ENCODE measurements around the gene PSMB8.
A peak's percentile ranks its signal among the peaks of the same experiment; 100 is the strongest.

The PSMB8 gene

DNA sequence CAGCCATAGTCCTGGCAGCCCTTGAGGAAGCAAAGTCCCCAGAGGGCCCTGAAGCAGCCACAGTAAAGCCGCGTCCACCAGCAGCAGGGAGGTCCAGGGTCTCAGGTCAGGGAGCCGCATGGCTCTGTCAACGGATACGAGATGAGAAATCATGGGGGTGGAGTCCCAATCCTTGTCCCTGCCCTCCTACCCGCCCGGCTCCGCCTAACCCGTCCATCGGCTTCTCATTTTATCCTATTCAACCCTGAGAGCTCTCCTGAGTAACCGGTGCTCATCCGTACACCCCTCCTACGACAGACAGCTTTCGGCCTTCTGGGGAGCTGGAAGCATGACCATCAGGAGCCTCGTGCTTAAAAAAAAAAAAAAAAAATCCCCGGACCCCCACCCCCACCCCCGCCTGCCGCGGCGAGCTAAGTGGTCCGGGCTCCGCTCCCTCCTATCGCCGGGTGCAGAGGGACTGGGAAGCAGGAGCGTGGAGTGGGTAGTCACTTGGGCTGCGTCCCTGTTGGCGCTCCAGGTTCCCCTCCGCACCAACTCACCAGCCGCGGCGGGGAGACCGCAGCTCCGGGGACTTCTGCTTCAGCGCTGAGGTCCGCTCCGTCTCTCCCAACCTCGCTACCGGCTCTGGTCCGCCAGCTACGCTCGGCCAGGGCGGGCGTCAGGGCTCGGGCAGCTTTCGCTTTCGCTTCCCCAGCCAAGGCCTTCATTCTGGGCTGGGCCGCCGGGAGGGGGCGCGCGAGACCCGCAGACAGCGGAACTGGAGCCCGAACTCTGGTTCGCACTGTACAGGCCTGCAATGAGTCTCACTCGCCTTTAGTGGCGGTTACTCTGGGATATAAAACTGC lies 5.5 kb downstream of the PSMB8 start, which contains the start of gene TAP2:
Gene TAP2 (minus strand): TSS at position 626 of the 845 bp plus-strand sequence. CDS start 506 bp downstream, at position 120.
- TF ChIP-seq, protein P1, sequence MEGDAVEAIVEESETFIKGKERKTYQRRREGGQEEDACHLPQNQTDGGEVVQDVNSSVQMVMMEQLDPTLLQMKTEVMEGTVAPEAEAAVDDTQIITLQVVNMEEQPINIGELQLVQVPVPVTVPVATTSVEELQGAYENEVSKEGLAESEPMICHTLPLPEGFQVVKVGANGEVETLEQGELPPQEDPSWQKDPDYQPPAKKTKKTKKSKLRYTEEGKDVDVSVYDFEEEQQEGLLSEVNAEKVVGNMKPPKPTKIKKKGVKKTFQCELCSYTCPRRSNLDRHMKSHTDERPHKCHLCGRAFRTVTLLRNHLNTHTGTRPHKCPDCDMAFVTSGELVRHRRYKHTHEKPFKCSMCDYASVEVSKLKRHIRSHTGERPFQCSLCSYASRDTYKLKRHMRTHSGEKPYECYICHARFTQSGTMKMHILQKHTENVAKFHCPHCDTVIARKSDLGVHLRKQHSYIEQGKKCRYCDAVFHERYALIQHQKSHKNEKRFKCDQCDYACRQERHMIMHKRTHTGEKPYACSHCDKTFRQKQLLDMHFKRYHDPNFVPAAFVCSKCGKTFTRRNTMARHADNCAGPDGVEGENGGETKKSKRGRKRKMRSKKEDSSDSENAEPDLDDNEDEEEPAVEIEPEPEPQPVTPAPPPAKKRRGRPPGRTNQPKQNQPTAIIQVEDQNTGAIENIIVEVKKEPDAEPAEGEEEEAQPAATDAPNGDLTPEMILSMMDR (IDR thresholded peaks at IDR 0.05; ENCODE audit: insufficient read depth, low read depth, low read length, missing control alignments) = peak; percentile 92
- peak within 1 kb of the TSS; percentile 62 for H3K4me3 ChIP-seq (ENCODE audit: low read depth, low read length)

GRCh38 chr6:32837651-32838113 lies 6.2 kb downstream of the PSMB8 start:
- TF ChIP-seq, protein P1 (IDR thresholded peaks at IDR 0.05; ENCODE audit: insufficient read depth, low read depth, low read length, missing control alignments) = no peak
- H3K4me3 ChIP-seq (ENCODE audit: low read depth, low read length) = peak overlapping the region; percentile 62
- DNase-seq (ENCODE audit: low read depth) = no peak

More for the DNA sequence above, 5.5 kb downstream of the PSMB8 start, which contains the start of gene TAP2:
- peak; percentile 97 for DNase-seq (ENCODE audit: low read depth)

- H3K4me3 ChIP-seq (ENCODE audit: low read depth, low read length) = peak overlapping the region; percentile 62
- no peak for DNase-seq (ENCODE audit: low read depth)
- TF ChIP-seq, protein P1 (IDR thresholded peaks at IDR 0.05; ENCODE audit: insufficient read depth, low read depth, low read length, missing control alignments) = no peak
Observed at GRCh38 chr6:32836873-32837272, 7.0 kb downstream of the PSMB8 start.

GRCh38 chr6:32835167-32835893 lies 8.5 kb downstream of the PSMB8 start:
- H3K4me3 ChIP-seq (ENCODE audit: low read depth, low read length) = no peak overlapping the region
- DNase-seq (ENCODE audit: low read depth) = no peak
- TF ChIP-seq, protein P1 (IDR thresholded peaks at IDR 0.05; ENCODE audit: insufficient read depth, low read depth, low read length, missing control alignments) = no peak

DNA sequence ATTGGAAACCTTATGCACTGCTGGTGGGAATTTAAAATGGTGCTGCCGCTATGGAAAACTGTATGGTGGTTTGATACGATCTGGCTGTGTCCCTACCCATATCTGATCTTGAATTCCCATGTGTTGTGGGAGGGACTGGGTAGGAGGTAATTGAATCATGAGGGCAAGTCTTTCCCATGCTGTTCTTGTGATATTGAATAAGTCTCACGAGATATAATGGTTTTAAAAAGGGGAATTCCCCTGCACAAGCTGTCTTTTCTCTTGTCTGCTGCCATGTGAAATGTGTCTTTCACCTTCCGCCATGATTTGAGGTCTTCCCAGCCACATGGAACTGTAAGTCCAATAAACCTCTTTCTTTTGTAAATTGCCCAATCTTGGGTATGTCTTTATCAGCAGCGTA lies 10.2 kb downstream of the PSMB8 start:
- TF ChIP-seq, protein P1 (IDR thresholded peaks at IDR 0.05; ENCODE audit: insufficient read depth, low read depth, low read length, missing control alignments) = no peak
- no peak for DNase-seq (ENCODE audit: low read depth)
- H3K4me3 ChIP-seq (ENCODE audit: low read depth, low read length) = no peak overlapping the region

DNA sequence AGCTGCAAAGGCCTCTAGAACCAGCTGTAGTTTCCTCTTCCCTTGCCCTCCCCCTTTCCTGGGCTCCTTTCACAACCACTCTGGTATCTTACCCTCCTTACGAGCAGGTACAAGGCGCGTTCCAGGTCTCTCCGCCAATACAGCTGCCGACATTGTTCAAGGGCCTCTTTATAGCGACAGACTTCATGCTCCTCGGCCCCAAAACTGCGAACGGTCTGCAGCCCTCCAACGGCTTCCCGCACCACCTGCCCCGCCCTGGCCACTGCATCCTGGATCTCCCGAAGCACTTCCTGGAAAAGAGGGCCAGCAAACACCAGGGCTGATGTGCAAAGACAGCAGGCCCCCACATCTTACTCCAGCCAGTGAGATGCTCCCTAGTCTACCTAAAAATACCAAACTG lies 11.3 kb downstream of the PSMB8 start:
- no peak for DNase-seq (ENCODE audit: low read depth)

More for the DNA sequence above, 11.3 kb downstream of the PSMB8 start:
- no peak overlapping the region for H3K4me3 ChIP-seq (ENCODE audit: low read depth, low read length)
- TF ChIP-seq, protein P1 (IDR thresholded peaks at IDR 0.05; ENCODE audit: insufficient read depth, low read depth, low read length, missing control alignments) = no peak
